Breast epithelium (tissue), 4 donors: ENCODE results near the gene ARHGAP27. TPM values are rescaled to one million over a fixed set of nuclear protein-coding genes. Genes with fewer than 3 reads are reported as not detected.

Source experiments
- DNase-seq, 2 donors: peaks; one replicate each; pipeline ENCODE4 v3.0.0-alpha.2; 2019; ENCODE audit warnings: low spot score in 2 of 2
- H3K27ac ChIP-seq, 2 donors: fragments of 200-600 bp; sonication (generic) in 1 of 2; one replicate each; pipeline ENCODE4 v1.5.1; 2016 to 2019; ENCODE audit warnings: mild to moderate bottlenecking in 1 of 2
- H3K27me3 ChIP-seq, 2 donors: fragments of 200-600 bp; sonication (generic) in 1 of 2; one replicate each; pipeline versions ENCODE4 v1.5.1 to v1.6.0; 2017 to 2019; ENCODE audit warnings: control low read depth in 1 of 2, mild to moderate bottlenecking in 1 of 2
- H3K36me3 ChIP-seq: fragments of 200-600 bp; one replicate; pipeline ENCODE4 v1.5.1; 2019
- H3K4me1 ChIP-seq, 2 donors: fragments of 200-600 bp; sonication (generic); one replicate each; pipeline ENCODE4 v1.5.1; 2016 to 2019; ENCODE audit warnings: control low read depth in 1 of 2
- H3K4me3 ChIP-seq, 3 donors: fragments of 200-600 bp; sonication (generic); 1 replicate in 2 of 3; 2 replicates in 1 of 3; pipeline ENCODE4 v1.5.1; 2016 to 2019; ENCODE audit warnings: mild to moderate bottlenecking in 3 of 3, moderate library complexity in 2 of 3
- H3K9me3 ChIP-seq, 2 donors: fragments of 200-600 bp; sonication (generic) in 1 of 2; one replicate each; pipeline ENCODE4 v1.5.1; 2016 to 2019; ENCODE audit warnings: control low read depth in 1 of 2
- POLR2A ChIP-seq: fragments of 450-650 bp; IDR thresholded peaks from one replicate; pipeline ENCODE4 v1.6.1; 2016; ENCODE audit warnings: antibody characterized with exemption, mild to moderate bottlenecking, moderate library complexity
- POLR2AphosphoS5 ChIP-seq, 3 donors: sonication (generic); formaldehyde crosslinking; IDR thresholded peaks; one replicate each; pipeline ENCODE4 v1.6.1; 2017; ENCODE audit warnings: antibody characterized with exemption in 3 of 3
- intact Hi-C: fragments of 100-400 bp; cut with DNase I; formaldehyde crosslinking; loops from one replicate; pipeline ENCODE4 v1.15.1; 2023; ENCODE audit warnings: low total_unique reads
- total RNA-seq, 3 donors: library from RNA; depleted of rRNA; stranded (reverse); fragments of >200 nt; gene quantifications; one replicate each; pipeline ENCODE4 v1.1.0, GENCODE V29; 2016
- TF ChIP-seq, protein P1 (sequence below), 3 donors: fragments of 450-650 bp; IDR thresholded peaks; one replicate each; pipeline ENCODE4 v1.5.1; 2016 to 2017; ENCODE audit warnings: antibody characterized with exemption in 3 of 3, mild to moderate bottlenecking in 3 of 3, moderate library complexity in 3 of 3

Gene ARHGAP27
- total RNA-seq, 3 donors from 2014 or later, result 17.3 to 28.8 (median 17.6) TPM

- Histone ChIP-seq H3K27me3 (no peaks in the 10 kb centered on the region), H3K27ac (no peak overlapping the region), H3K4me3 (no peak overlapping the region), H3K4me1 (peaks cover 0 to 8% of the 10 kb centered on the region in 2 donors), H3K9me3 (no peaks in the 10 kb centered on the region), H3K36me3 (no peaks in the 10 kb centered on the region)
- no peak for TF ChIP-seq POLR2AphosphoS5 (IDR thresholded peaks at IDR 0.05)
- TF ChIP-seq, protein P1, sequence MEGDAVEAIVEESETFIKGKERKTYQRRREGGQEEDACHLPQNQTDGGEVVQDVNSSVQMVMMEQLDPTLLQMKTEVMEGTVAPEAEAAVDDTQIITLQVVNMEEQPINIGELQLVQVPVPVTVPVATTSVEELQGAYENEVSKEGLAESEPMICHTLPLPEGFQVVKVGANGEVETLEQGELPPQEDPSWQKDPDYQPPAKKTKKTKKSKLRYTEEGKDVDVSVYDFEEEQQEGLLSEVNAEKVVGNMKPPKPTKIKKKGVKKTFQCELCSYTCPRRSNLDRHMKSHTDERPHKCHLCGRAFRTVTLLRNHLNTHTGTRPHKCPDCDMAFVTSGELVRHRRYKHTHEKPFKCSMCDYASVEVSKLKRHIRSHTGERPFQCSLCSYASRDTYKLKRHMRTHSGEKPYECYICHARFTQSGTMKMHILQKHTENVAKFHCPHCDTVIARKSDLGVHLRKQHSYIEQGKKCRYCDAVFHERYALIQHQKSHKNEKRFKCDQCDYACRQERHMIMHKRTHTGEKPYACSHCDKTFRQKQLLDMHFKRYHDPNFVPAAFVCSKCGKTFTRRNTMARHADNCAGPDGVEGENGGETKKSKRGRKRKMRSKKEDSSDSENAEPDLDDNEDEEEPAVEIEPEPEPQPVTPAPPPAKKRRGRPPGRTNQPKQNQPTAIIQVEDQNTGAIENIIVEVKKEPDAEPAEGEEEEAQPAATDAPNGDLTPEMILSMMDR (IDR thresholded peaks at IDR 0.05), result no peak
- DNase-seq, result no peak
- intact Hi-C loops, result no loop called here
These were observed 52.5 kb downstream of the ARHGAP27 start for GRCh38 chr17:45380046-45380765.

DNA sequence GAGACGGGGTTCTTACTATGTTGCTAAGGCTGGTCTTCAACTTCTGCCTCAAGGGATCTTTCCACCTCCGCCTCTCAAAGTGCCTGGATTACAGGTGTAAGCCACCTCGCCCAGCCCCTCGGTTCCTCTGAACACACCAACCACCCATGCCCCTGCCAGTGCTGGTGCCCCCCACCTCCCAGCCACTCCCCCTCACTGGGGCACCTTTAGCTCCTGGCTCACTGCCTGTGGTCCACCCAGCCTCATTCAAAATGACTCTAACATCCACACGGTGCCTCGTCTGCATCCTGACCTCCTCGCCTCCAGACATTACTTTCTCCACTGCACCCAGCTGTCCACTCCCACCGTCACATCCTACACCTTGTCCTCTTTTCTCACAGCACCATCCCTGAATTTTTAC is 55.3 kb downstream of the ARHGAP27 start:
- H3K4me1 ChIP-seq, result peaks cover 0 to 1% of the 10 kb centered on the region in 2 donors
- H3K9me3 ChIP-seq, result no peaks in the 10 kb centered on the region
- DNase-seq, result no peak
- H3K27me3 ChIP-seq, result no peaks in the 10 kb centered on the region
- TF ChIP-seq POLR2A (no peak), POLR2AphosphoS5 (IDR thresholded peaks at IDR 0.05) (no peak)
- TF ChIP-seq, protein P1 (IDR thresholded peaks at IDR 0.05), result no peak
- H3K36me3 ChIP-seq, result no peaks in the 10 kb centered on the region
- intact Hi-C loops, result no loop called here
- no peak overlapping the region for H3K27ac ChIP-seq
- no peak overlapping the region for H3K4me3 ChIP-seq

GRCh38 chr17:45376171-45377005 is 56.3 kb downstream of the ARHGAP27 start:
- H3K4me1 ChIP-seq, result peaks cover 3 to 4% of the 10 kb centered on the region in 2 donors
- TF ChIP-seq, protein P1 (IDR thresholded peaks at IDR 0.05), result no peak
- TF ChIP-seq POLR2AphosphoS5 (IDR thresholded peaks at IDR 0.05), result no peak
- no peak for TF ChIP-seq POLR2A
- H3K27ac ChIP-seq, result no peak overlapping the region
- intact Hi-C loops, result no loop called here
- no peaks in the 10 kb centered on the region for H3K9me3 ChIP-seq
- H3K36me3 ChIP-seq, result no peaks in the 10 kb centered on the region
- H3K27me3 ChIP-seq, result no peaks in the 10 kb centered on the region
- no peak for DNase-seq
- H3K4me3 ChIP-seq, result no peak overlapping the region

- H3K36me3 ChIP-seq, result no peaks in the 10 kb centered on the region
- H3K4me1 ChIP-seq, result peaks cover 3 to 4% of the 10 kb centered on the region in 2 donors
- no peak for DNase-seq
- no peak overlapping the region for H3K27ac ChIP-seq
- no peaks in the 10 kb centered on the region for H3K9me3 ChIP-seq
- H3K4me3 ChIP-seq, result no peak overlapping the region
- TF ChIP-seq POLR2AphosphoS5 (IDR thresholded peaks at IDR 0.05) (no peak), POLR2A (no peak)
- TF ChIP-seq, protein P1 (IDR thresholded peaks at IDR 0.05), result no peak
- intact Hi-C loops, result no loop called here
- H3K27me3 ChIP-seq, result no peaks in the 10 kb centered on the region
These were observed 58.2 kb downstream of the ARHGAP27 start for GRCh38 chr17:45374501-45374900.

DNA sequence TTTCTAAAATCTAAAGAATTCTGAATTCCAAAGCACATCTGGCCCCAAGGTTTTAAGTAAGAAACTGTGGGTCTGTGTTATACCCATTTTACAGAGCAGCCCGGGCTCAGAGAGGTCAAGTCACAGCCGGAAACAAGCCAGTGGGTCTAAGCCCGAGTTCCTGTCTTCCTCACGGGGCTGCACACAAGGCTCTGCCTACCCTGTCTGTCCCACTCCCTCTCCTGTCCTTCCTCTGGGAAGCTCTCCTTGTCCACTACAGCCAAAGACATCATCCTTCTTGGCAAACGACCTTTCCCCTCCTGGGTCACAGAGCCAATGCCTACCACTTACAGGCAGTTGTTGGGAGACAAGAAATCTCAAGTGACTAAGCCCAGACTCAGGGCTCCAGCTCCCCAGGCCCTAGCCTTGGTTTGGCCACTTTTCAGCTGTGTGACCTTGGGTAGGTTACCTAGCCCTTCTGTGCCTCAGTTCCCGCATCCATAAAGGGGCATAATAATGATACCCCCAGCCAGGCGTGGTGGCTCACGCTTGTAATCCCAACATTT is 60.3 kb downstream of the ARHGAP27 start:
- no peaks in the 10 kb centered on the region for H3K27me3 ChIP-seq
- H3K36me3 ChIP-seq, result no peaks in the 10 kb centered on the region
- H3K4me3 ChIP-seq, result peak overlapping the region in 2 of 3 donors; percentile 42 to 59
- peak in 1 of 2 donors; percentile 45 for DNase-seq
- intact Hi-C loops, result no loop called here
- TF ChIP-seq, protein P1 (IDR thresholded peaks at IDR 0.05), result no peak
- TF ChIP-seq POLR2A (no peak), POLR2AphosphoS5 (IDR thresholded peaks at IDR 0.05) (no peak)
- peaks cover 3 to 4% of the 10 kb centered on the region in 2 donors for H3K4me1 ChIP-seq
- H3K9me3 ChIP-seq, result no peaks in the 10 kb centered on the region
- H3K27ac ChIP-seq, result peak overlapping the region; percentile 88 to 90
